ENCODE data around the gene NCKAP5.

- TF ChIP-seq PRDM4 (CRISPR knock-in tag; IDR thresholded peaks at IDR 0.05; ENCODE audit: borderline replicate concordance) (no peak), CTCF (CRISPR knock-in tag; IDR thresholded peaks at IDR 0.05) (no peak), MTERF4 (CRISPR knock-in tag; IDR thresholded peaks at IDR 0.05) (no peak), CEBPB (IDR thresholded peaks at IDR 0.05; ENCODE audit: borderline replicate concordance, low read depth, low read length) (no peak), POLR2A (IDR thresholded peaks at IDR 0.05; ENCODE audit: insufficient read depth in 1 of 2, low read depth in 2 of 2, low read length in 2 of 2) (no peak), CENPX (CRISPR knock-in tag; IDR thresholded peaks at IDR 0.05) (no peak), U2AF2 (IDR thresholded peaks at IDR 0.05; ENCODE audit: low read depth, low read length) (no peak)
- TF ChIP-seq, protein P1, sequence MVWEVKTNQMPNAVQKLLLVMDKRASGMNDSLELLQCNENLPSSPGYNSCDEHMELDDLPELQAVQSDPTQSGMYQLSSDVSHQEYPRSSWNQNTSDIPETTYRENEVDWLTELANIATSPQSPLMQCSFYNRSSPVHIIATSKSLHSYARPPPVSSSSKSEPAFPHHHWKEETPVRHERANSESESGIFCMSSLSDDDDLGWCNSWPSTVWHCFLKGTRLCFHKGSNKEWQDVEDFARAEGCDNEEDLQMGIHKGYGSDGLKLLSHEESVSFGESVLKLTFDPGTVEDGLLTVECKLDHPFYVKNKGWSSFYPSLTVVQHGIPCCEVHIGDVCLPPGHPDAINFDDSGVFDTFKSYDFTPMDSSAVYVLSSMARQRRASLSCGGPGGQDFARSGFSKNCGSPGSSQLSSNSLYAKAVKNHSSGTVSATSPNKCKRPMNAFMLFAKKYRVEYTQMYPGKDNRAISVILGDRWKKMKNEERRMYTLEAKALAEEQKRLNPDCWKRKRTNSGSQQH (CRISPR knock-in tag; IDR thresholded peaks at IDR 0.05; ENCODE audit: low read depth), result no peak
- TF ChIP-seq, protein P2, sequence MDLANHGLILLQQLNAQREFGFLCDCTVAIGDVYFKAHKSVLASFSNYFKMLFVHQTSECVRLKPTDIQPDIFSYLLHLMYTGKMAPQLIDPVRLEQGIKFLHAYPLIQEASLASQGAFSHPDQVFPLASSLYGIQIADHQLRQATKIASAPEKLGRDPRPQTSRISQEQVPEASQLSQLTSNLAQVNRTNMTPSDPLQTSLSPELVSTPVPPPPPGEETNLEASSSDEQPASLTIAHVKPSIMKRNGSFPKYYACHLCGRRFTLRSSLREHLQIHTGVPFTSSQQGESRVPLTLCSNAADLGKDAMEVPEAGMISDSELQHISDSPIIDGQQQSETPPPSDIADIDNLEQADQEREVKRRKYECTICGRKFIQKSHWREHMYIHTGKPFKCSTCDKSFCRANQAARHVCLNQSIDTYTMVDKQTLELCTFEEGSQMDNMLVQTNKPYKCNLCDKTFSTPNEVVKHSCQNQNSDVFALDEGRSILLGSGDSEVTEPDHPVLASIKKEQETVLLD (CRISPR knock-in tag; IDR thresholded peaks at IDR 0.05; ENCODE audit: low read depth), result no peak
- TF ChIP-seq, protein P3, sequence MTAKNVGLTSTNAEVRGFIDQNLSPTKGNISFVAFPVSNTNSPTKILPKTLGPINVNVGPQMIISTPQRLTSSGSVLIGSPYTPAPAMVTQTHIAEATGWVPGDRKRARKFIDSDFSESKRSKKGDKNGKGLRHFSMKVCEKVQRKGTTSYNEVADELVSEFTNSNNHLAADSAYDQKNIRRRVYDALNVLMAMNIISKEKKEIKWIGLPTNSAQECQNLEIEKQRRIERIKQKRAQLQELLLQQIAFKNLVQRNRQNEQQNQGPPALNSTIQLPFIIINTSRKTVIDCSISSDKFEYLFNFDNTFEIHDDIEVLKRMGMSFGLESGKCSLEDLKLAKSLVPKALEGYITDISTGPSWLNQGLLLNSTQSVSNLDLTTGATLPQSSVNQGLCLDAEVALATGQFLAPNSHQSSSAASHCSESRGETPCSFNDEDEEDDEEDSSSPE (CRISPR knock-in tag; IDR thresholded peaks at IDR 0.05), result no peak
- TF ChIP-seq, protein P4, sequence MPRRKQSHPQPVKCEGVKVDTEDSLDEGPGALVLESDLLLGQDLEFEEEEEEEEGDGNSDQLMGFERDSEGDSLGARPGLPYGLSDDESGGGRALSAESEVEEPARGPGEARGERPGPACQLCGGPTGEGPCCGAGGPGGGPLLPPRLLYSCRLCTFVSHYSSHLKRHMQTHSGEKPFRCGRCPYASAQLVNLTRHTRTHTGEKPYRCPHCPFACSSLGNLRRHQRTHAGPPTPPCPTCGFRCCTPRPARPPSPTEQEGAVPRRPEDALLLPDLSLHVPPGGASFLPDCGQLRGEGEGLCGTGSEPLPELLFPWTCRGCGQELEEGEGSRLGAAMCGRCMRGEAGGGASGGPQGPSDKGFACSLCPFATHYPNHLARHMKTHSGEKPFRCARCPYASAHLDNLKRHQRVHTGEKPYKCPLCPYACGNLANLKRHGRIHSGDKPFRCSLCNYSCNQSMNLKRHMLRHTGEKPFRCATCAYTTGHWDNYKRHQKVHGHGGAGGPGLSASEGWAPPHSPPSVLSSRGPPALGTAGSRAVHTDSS (CRISPR knock-in tag; conservative IDR thresholded peaks at IDR 0.05), result no peak
Observed at GRCh38 chr2:133438026-133438425, 130.2 kb downstream of the NCKAP5 start.

Measured in HepG2 (cell line).